ENCODE results near the gene SNX25.

The SNX25 gene

DNA sequence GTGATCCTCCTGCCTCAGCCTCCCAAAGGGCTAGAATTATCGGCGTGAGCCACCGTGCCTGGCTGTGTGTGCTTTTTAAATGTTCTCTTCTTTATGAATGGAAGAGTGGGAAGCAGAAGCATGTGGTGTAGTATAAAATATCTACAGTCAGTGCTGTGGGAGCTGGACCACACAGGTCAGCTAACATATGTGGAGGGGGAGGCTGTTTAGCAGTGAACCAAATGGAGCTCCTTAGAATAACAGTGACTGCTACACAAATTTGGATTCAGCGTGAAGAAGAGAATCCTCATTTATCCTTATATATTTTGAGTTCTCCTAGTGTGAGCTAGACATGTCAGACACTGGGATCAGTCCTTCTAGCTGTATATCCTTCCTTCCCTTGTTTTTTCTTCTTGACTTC is 3.2 kb downstream of the SNX25 start:
- H3K79me2 ChIP-seq (ENCODE audit: insufficient read depth, low read depth), result peaks cover 41% of the 10 kb centered on the region; the same call in 1 of the 2 replicates
- H4K20me1 ChIP-seq (ENCODE audit: insufficient read depth), result no peaks in the 10 kb centered on the region
- no peak overlapping the region for H3K4me3 ChIP-seq (IDR thresholded peaks at IDR 0.05; ENCODE audit: insufficient read depth, low read depth, low read length)
- TF ChIP-seq, protein P1, sequence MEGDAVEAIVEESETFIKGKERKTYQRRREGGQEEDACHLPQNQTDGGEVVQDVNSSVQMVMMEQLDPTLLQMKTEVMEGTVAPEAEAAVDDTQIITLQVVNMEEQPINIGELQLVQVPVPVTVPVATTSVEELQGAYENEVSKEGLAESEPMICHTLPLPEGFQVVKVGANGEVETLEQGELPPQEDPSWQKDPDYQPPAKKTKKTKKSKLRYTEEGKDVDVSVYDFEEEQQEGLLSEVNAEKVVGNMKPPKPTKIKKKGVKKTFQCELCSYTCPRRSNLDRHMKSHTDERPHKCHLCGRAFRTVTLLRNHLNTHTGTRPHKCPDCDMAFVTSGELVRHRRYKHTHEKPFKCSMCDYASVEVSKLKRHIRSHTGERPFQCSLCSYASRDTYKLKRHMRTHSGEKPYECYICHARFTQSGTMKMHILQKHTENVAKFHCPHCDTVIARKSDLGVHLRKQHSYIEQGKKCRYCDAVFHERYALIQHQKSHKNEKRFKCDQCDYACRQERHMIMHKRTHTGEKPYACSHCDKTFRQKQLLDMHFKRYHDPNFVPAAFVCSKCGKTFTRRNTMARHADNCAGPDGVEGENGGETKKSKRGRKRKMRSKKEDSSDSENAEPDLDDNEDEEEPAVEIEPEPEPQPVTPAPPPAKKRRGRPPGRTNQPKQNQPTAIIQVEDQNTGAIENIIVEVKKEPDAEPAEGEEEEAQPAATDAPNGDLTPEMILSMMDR (conservative IDR thresholded peaks at IDR 0.05; ENCODE audit: low read depth, low read length), result no peak
- no peak overlapping the region for H2AFZ ChIP-seq (ENCODE audit: low read depth)
- H3K36me3 ChIP-seq (ENCODE audit: insufficient read depth), result no peaks in the 10 kb centered on the region
- no peak overlapping the region for H3K27ac ChIP-seq
- no peak overlapping the region for H3K4me2 ChIP-seq
- no peaks in the 10 kb centered on the region for H3K27me3 ChIP-seq (ENCODE audit: insufficient read depth, low read depth)
- peaks cover 20% of the 10 kb centered on the region for H3K4me1 ChIP-seq (ENCODE audit: low read depth, poor library complexity, severe bottlenecking)
- no peak overlapping the region for H3K9ac ChIP-seq

DNA sequence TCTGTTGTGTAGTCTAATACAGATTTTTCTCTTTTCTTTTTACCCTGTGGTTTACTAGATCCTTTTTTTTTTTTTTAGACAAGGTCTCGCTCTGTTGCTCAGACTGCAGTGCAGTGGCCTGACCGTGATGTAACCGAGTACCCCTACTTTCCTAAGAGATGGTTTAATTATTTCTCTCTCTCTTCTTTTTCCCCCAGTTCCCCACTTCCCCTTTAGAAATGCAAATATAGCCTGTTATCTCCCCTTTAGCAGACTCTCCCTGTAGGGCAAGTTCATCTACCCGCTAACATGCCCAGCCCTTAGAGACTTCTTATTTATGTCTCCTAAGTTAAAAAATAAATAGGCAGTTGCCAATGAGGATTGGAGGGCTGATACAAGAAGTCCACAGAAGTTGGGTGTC is 4.5 kb downstream of the SNX25 start:
- Histone ChIP-seq H3K27me3 (ENCODE audit: insufficient read depth, low read depth) (no peaks in the 10 kb centered on the region), H3K4me2 (no peak overlapping the region), H3K9ac (no peak overlapping the region), H4K20me1 (ENCODE audit: insufficient read depth) (no peaks in the 10 kb centered on the region), H3K4me3 (IDR thresholded peaks at IDR 0.05; ENCODE audit: insufficient read depth, low read depth, low read length) (no peak overlapping the region), H3K36me3 (ENCODE audit: insufficient read depth) (no peaks in the 10 kb centered on the region), H3K27ac (no peak overlapping the region), H3K79me2 (ENCODE audit: insufficient read depth, low read depth) (peaks cover 41% of the 10 kb centered on the region; the same call in 1 of the 2 replicates), H2AFZ (ENCODE audit: low read depth) (no peak overlapping the region), H3K4me1 (ENCODE audit: low read depth, poor library complexity, severe bottlenecking) (peaks cover 14% of the 10 kb centered on the region)
- TF ChIP-seq, protein P1 (conservative IDR thresholded peaks at IDR 0.05; ENCODE audit: low read depth, low read length), result no peak

DNA sequence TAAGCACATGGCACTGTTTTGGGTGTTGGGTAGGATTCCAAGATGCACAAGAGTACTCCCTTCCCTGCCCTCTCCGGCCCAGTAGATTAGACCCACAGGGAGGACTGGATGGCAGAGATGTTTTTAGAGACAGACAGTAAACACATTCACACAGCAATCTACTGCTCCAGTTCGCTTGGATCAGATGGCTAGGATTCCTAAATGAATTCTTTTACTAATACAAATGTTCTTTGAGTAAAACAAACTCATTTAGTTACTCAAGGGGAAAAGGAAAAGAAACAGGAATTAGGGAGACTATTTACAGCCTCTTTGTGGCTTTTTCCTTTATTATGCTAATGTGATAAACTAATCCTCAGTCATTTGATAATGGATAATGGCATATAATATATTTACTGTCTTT is 5.9 kb downstream of the SNX25 start:
- peaks cover 41% of the 10 kb centered on the region; the same call in 1 of the 2 replicates for H3K79me2 ChIP-seq (ENCODE audit: insufficient read depth, low read depth)
- no peaks in the 10 kb centered on the region for H3K27me3 ChIP-seq (ENCODE audit: insufficient read depth, low read depth)
- H3K4me2 ChIP-seq, result no peak overlapping the region
- TF ChIP-seq, protein P1 (conservative IDR thresholded peaks at IDR 0.05; ENCODE audit: low read depth, low read length), result no peak
- no peak overlapping the region for H3K27ac ChIP-seq
- H2AFZ ChIP-seq (ENCODE audit: low read depth), result no peak overlapping the region
- no peak overlapping the region for H3K9ac ChIP-seq
- no peaks in the 10 kb centered on the region for H4K20me1 ChIP-seq (ENCODE audit: insufficient read depth)
- no peak overlapping the region for H3K4me3 ChIP-seq (IDR thresholded peaks at IDR 0.05; ENCODE audit: insufficient read depth, low read depth, low read length)
- no peaks in the 10 kb centered on the region for H3K36me3 ChIP-seq (ENCODE audit: insufficient read depth)
- H3K4me1 ChIP-seq (ENCODE audit: low read depth, poor library complexity, severe bottlenecking), result peaks cover 20% of the 10 kb centered on the region

DNA sequence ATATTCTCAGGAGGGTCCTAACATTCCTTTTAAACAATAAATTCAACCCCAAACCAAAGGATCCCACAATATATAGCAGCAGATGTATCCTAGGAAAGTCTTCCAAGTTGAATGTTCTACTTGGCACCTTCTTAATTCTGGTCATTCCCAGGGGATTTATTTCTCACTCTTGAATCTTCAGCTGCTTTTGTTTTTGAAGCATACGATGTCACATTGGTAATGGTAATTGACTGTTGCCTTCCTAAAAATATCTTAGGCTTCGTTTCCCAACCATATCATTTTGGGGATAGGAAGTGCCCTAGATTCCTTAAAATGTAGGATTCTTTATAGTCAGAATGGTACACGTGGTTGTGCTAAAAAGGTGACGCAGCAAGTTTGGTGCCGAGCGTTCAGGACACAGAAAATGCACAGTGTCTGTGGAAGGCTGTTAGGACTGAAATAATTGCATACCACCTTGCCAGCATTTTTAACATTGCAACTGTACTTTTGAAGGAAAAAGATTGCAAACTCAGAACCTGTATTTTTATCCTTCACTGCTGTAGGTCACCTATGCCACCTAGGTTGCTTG is 8.1 kb downstream of the SNX25 start:
- H2AFZ ChIP-seq (ENCODE audit: low read depth), result no peak overlapping the region
- peaks cover 9% of the 10 kb centered on the region for H3K4me1 ChIP-seq (ENCODE audit: low read depth, poor library complexity, severe bottlenecking)
- no peak overlapping the region for H3K4me3 ChIP-seq (IDR thresholded peaks at IDR 0.05; ENCODE audit: insufficient read depth, low read depth, low read length)
- TF ChIP-seq, protein P1 (conservative IDR thresholded peaks at IDR 0.05; ENCODE audit: low read depth, low read length), result no peak
- no peak overlapping the region for H3K4me2 ChIP-seq
- no peak overlapping the region for H3K27ac ChIP-seq
- H3K36me3 ChIP-seq (ENCODE audit: insufficient read depth), result no peaks in the 10 kb centered on the region
- H3K79me2 ChIP-seq (ENCODE audit: insufficient read depth, low read depth), result peaks cover 23% of the 10 kb centered on the region; the same call in 1 of the 2 replicates
- no peak overlapping the region for H3K9ac ChIP-seq
- H3K27me3 ChIP-seq (ENCODE audit: insufficient read depth, low read depth), result no peaks in the 10 kb centered on the region
- H4K20me1 ChIP-seq (ENCODE audit: insufficient read depth), result no peaks in the 10 kb centered on the region

Measured in KMS-11 (cell line).